NCI-H2107 (cell line): ENCODE results near the gene KANK3.
A peak's percentile ranks its signal among the peaks of the same experiment; 100 is the strongest.
"Not testable (repeated sequence)": the region's sequence is repeated elsewhere in the genome, so short reads cannot be mapped to it uniquely, and the experiment has no call there.

Source experiments
- DNase-seq: peaks from one replicate; lab custom pipeline; 2025; lab: John Stamatoyannopoulos, UW

KANK3 gene

DNA sequence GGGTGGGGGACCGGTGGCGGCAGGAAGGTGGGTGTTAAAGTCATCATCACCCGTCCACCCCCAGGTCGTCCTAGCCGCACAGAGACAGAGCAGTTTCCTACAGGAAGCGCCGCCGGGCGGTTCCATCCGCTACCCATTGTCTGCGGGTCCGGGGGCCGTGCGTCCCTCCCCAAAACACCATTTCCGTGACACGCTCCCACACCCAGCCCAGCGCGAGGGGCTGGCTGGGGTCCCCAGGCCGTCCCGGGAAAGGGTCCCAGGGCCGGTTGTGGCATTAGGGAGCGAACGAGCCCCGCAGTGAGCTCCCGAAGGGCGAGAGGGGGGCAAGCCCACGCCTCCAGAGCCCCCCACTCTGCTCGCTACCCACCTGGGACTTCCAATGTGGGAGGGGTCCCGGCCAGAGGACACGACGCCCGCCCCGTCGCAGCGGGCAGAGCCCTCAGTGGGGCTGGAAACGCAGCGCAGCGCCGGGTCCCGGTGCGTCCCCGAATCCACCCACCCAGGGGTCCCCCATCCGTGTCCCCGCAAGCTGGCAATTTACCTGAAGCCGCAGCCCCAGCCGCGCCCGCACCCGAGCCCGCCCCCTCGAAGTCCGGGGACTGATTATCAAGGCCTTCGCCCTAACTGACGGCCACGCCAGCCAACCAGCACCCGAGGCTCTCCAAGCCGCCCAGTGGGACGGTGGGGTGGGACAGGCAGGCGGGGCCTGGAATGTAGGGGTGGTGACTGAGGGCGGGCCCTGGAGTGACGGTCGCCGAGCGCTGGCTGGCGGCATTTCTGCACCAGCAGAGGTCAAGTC lies at the start of gene KANK3:
Gene KANK3, minus strand, starts transcription at position 579 of the 799 bp plus-strand sequence. CDS start 5,434 bp downstream, outside the sequence.
- DNase-seq = no peak

DNA sequence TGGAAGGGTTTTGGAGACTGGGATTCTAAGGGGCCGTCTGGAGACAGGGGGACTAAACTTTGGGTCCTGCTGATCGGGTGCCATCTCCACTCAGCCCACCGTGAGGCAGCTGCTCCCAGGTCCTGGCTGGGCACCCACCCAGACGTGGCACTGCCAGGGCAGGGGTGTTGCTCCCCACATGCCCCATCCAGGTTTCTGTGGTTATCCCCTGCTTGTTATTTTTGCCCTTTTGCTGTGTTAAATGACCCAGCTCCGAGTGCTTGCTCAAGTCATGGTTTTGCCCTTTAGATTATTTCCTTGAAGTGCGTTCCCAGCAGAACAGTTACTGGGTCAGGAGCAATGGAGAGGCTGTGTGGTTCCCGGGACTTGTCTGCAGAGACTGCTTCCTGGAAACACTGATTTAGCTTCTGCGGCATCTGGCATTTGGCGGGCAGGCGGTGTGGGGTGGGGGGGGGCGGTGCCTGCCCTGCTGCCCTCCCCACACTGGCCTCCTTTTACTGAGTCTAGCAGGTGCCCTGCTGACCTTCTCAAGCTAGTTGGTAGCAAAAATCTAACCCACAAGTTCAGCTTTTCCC lies 49.0 kb upstream of the KANK3 start:
- DNase-seq = no peak

DNA sequence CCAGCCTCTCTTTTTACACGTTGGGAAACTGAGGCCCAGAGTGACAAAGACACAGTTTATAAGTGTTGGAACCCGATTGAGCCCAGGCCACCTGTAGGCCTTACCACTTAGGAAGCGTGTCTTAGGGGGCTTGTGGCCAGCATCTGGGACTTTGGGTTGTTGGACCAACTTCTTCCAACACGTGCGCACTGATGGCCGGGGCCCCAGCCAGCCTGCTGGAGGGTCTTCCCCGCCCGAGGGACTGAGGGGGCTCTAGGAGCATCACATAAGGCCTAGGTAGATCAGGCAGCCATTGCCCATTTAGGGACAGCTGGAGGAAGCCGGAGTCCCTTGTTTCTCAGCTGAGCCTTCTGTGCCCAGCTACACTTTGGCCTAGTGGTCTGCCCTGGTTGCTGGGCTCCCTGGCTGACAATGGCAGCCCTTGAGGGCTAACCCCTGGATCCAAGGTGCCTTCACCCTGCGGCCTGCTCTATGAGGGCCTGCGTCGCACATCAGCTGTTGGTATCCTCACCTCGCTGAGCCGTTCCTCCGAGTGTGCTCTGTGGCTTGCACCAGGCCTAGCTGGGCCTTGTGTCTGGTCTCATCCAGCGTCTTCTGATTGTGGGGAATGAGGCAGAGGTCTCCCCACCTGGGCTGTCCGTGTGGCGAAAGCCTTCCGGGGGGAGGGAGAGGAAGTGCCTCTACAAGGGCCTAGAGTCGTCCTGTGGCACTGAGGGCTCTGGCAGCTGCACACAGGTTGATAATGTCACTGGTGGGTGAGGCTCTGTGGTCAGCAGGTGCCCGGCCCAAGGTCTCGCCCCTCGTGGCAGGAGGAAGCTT lies 48.3 kb upstream of the KANK3 start:
- no peak for DNase-seq

DNA sequence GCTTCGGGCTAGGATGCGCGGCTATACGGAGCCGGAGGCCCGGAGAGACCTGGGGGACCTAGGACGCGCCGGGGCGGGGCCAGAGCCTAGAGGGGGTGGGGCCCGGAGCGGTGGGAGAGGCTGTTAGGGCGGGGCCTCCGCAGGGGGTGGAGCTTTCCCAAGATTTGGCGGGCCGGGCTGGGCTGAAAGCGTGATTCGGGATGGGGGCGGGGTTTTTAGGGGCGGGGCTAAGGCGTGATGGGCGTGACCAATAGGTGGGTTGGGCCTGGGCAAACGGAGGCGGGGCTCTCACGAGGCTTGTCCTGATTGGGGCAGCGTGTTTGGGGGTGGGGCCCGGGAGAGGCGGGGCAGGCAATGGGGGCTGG lies 47.5 kb upstream of the KANK3 start:
- DNase-seq = peak; percentile 86

DNA sequence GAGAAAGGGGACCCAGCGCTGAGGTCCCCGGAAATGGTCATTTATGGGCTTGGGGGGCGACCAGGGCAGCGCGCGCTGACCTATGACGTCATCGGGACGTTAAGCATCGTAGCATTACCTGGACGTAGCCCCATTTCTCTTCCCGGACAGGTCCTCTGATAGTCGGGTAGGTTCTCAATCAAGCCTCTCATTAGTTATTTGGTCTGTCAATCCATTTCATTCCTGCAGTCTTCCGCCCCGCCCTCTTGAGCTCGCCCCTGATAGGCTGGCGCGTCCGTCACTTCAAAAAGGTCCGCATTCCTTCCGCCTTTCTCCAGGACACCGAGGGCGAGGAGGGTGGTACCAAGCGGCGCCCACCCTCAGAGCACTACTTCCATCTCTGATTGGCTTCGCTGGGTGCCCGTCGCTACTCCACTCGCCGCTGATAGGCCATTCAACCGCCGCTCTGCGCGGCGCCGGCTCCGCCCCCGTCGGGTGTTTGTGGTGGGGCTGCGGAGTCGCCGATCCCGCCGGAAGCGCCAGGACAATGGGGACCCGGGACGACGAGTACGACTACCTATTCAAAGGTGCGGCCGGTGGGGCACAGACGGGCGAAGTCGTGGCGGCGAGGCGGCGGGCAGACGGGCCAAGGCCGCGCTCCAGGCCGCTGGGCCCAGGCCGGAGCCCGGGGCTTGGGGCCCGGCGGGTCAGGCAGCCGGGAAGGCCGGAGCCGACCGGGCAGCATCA lies 47.0 kb upstream of the KANK3 start, which contains the start of gene RAB11B:
Gene RAB11B, plus strand, starts transcription at position 470 of the 726 bp plus-strand sequence. Its CDS starts 57 bp downstream, at position 527.
- peak; percentile 99 for DNase-seq

DNA sequence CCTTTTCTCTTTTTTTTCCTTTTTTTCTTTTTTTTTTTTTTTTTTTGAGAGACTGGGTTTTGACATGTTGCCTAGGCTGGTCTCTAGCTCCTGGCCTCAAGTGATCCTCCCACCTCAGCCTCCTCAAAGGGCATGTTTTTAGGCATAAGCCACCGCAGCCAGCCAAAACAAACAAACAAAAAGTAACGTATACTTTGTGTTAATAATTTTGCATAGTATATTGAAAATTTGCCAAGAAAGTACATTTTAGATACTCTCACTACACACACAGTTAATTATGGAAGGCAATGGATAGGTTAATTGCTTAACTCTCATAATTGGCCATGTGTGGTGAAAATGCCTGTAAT lies 45.5 kb upstream of the KANK3 start:
- no peak for DNase-seq

DNA sequence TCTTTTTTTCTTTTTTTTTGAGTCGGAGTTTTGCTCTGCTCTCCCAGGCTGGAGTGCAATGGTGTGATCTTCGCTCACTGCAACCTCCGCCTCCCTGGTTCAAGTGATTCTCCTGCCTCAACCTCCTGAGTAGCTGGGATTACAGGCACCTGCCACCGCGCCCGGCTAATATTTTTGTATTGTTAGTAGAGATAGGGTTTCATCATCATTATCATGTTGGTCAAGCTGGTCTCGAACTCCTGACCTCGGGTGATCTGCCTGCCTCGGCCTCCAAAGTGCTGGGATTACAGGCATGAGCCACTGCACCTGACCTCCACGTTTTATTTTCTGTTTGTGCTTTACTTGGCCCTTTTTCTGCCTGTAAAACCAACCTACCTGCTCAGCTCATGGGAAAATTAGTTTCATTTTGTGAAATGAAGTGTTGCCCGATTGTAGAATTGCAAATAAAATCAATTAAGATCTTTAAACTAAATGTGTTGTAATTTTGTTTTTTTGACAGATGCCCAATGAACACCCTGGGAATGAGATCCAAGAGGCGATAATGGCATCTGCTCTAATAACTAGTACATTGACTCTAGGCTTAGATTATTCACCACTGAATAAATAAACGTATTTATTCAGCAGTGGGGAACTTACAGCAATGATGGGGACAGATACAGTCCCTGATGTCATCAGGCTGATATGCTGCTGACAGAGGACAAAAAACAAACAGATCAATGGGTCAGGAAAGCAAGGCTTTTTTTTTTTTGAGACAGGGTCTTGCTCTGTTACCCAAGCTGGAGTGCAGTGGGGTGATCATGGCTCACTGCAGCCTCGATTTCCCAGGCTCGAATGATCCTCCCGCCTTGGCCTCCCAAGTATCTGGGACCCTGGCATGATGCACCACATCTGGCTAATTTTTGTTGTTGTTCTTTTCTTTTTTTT lies 44.9 kb upstream of the KANK3 start:
- DNase-seq = no peak

DNA sequence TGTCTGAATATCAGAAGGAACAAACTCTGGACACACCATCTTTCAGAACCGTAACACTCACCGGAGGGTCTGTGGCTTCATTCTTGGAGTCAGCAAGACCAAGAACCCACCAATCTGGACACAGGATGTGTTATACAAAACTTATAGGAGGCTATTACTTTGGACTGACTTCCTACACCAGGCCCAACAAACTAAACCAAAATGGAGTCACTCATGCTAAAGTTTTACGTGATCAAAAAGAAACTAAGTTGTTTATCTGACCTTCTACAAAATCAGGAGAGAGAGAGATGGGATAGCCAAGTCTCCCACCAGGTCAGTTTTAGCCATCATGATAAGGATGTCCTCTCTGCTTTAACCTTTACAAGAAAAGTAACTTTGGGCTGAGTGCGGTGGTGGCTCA lies 43.9 kb upstream of the KANK3 start:
- DNase-seq = no peak

DNA sequence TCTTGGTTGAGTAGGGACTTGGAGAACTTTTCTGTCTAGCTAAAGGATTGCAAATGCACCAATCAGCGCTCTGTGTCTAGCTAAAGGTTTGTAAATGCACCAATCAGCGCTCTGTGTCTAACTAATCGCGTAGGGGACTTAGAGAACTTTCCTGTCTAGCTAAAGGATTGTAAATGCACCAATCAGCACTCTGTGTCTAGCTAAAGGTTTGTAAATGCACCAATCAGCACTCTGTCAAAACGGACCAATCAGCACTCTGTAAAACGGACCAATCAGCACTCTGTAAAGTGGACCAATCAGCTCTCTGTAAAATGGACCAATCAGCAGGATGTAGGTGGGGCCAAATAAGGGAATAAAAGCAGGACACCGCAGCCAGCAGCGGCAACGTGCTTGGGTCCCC lies 43.4 kb upstream of the KANK3 start:
- DNase-seq = not testable (repeated sequence)

DNA sequence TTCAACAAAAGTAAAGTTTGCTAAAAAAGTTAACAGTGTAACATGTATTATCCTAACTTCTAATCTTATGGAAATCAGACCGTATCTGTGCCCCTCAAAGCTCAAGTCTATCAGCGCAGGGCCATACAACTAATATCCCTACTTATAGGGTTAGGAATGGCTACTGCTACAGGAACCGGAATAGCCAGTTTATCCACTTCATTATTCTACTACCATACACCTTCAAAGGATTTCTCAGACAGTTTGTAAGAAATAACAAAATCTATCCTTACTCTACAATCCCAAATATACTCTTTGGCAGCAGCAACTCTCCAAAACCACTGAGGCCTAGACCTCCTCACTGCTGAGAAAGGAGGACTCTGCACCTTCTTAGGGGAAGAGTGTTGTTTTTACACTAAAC lies 42.5 kb upstream of the KANK3 start:
- not testable (repeated sequence) for DNase-seq

DNA sequence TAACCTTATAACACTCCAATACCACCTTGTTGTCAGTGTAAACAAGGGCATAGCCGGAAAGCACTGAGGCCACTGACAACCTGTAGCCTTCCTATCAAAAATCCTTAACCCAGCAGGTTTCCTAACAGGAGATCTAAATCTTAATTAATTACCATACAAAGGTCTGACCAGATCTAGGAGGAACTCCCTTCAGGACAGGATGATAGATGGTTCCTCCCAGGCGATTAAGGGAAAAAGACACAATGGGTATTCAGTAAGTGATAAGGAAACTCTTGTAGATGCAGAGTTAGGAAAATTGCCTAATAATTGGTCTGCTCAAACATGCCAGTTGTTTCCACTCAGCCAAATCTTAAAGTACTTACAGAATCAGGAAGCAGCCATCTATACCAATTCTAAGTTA lies 42.0 kb upstream of the KANK3 start:
- DNase-seq = not testable (repeated sequence)

DNA sequence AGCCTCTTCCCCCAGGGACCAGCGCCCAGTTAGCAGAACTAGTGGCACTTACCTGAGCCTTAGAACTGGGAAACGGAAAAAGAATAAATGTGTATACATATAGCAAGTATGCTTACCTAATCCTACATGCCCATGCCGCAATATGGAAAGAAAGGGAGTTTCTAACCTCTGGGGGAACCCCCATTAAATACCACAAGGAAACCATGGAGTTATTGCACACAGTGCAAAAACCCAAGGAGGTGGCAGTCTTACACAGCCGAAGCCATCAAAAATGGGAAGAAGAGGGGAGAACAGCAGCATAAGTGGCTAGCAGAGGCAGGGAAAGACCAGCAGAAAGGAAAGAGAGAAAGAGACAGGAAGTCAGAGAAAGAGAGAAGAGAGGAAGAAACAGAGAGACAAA lies 41.5 kb upstream of the KANK3 start:
- not testable (repeated sequence) for DNase-seq

DNA sequence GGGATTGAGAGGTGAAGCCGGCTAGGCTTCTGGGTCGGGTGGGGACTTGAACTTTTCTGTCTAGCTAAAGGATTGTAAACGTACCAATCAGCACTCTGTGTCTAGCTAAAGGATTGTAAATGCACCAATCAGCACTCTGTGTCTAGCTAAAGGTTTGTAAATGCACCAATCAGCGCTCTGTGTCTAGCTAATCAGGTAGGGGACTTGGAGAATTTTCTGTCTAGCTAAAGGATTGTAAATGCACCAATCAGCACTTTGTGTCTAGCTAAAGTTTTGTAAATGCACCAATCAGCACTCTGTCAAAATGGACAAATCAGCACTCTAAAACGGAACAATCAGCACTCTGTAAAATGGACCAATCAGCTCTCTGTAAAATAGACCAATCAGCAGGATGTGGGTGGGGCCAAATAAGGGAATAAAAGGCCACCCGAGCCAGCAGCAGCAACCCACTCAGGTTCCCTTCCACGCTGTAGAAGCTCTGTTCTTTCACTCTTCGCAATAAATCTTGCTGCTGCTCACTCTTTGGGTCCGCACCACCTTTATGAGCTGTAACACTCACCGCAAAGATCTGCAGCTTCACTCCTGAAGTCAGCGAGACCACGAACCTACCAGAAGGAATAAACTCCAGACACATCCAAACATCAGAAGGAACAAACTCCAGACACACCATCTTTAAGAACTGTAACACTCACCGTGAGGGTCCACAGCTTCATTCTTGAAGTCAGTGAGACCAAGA lies 36.3 kb upstream of the KANK3 start:
- not testable (repeated sequence) for DNase-seq

DNA sequence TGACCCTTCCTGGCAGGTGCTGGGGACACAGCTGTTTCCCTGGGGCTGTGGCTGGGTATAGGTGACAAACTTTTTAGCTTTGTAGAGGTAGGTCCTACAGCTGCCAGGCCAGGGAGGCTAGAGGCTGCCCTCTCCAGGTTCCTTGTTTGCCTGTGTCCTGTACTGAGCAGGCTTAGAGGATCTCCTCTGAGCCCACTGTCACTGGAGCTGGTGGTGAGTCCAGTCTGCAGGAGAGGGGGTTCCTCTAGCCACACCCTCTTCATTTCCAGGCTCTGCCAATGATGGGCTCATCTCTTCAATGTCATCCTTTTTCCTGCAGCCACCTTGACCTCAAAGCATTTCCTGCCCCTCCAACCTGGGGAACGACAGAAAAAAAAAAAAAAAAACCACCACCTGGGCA lies 34.5 kb upstream of the KANK3 start:
- DNase-seq = no peak

DNA sequence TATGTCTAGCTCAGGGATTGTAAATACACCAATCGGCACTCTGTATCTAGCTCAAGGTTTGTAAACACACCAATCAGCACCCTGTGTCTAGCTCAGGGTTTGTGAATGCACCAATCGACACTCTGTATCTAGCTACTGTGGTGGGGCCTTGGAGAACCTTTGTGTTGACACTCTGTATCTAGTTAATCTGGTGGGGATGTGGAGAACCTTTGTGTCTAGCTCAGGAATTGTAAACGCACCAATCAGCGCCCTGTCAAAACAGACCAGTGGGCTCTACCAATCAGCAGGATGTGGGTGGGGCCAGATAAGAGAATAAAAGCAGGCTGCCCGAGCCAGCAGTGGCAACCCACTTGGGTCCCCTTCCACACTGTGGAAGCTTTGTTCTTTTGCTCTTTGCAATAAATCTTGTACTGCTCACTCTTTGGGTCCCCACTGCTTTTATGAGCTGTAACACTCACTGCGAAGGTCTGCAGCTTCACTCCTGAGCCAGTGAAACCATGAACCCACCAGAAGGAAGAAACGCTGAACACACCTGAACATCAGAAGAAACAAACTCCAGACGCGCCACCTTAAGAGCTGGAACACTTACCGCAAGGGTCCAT lies 33.4 kb upstream of the KANK3 start:
- not testable (repeated sequence) for DNase-seq

DNA sequence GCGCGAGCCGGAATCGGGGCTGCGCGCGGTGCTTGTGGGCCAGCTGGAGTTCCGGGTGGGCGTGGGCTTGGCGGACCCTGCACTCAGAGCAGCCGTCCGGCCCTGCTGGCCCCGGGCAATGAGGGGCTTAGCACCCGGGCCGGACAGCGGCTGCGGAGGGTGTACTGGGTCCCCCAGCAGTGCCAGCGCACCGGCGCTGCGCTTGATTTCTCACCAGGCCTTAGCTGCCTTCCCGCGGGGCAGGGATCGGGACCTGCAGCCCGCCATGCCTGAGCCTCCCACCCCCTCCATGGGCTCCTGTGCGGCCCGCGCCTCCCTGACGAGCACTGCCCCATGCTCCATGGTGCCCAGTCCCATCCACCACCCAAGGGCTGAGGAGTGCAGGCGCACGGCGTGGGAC lies 32.7 kb upstream of the KANK3 start:
- not testable (repeated sequence) for DNase-seq

DNA sequence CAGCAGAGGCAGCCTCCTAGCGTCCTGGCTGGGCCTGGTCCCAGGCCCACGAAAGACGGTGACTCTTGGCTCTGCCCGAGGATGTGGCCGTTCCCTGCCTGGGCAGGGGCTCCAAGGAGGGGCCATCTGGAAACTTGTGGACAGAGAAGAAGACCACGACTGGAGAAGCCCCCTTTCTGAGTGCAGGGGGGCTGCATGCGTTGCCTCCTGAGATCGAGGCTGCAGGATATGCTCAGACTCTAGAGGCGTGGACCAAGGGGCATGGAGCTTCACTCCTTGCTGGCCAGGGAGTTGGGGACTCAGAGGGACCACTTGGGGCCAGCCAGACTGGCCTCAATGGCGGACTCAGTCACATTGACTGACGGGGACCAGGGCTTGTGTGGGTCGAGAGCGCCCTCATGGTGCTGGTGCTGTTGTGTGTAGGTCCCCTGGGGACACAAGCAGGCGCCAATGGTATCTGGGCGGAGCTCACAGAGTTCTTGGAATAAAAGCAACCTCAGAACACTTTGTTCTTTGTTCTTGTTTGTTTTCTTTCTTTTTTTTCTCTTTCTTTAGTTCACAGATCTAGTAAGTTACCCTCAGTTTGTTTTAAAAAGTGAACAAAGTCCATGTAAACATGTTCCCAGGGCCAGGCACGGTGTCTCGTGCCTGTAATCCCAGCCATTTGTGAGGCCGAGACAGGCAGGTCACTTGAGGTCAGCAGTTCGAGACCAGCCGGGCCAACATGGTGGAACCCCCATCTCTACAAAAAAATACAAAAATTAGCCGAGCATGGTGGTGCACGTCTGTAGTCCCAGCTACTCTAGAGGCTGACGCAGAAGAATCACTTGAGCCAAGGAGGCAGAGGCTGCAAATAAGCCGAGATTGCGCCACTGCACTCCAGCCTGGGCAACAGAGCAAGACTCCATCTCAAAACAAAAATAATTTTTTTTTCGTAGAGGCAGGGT lies 31.1 kb upstream of the KANK3 start:
- DNase-seq = no peak

DNA sequence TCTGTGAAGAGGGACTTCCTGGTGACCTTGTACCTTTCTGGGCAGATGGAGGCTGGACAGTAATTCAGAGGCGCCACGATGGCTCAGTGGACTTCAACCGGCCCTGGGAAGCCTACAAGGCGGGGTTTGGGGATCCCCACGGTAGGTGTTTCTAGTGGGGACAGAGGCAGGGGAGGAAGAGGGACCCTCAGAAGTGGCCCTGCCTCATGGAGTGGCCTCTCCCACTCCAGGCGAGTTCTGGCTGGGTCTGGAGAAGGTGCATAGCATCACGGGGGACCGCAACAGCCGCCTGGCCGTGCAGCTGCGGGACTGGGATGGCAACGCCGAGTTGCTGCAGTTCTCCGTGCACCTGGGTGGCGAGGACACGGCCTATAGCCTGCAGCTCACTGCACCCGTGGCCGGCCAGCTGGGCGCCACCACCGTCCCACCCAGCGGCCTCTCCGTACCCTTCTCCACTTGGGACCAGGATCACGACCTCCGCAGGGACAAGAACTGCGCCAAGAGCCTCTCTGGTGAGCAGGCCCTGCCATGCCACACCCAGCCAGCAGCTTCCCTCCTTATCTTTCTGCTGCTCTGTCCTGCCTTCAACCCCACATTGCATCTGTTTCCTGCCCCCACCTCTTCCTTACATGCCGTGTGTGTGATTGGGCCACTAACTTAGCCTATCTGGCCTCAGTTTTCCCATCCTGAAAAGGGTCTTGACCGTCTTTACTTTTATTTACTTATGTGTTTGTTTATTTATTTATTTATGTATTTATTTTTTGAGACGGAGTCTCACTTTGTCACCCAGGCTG lies 28.1 kb upstream of the KANK3 start:
- no peak for DNase-seq
